GM12878 (cell line): ENCODE results near the gene ADPRM. TPM values are rescaled to one million over a fixed set of nuclear protein-coding genes. Genes with fewer than 3 reads are reported as not detected.

ENCODE experiments used
- ATAC-seq: fragments of 200-7000 bp; cut with Tn5 transposase; 3 replicates; pipeline ENCODE4 v1.9.1; 2020; ENCODE audit warnings: mild to moderate bottlenecking, moderate library complexity
- BruUV-seq: library from RNA; stranded (reverse); fragments of 400-500 nt; replicated peaks from 2 replicates; lab custom pipeline; 2021; lab: Mats Ljungman, UMichigan
- CTCF ChIA-PET: fragments of 300-600 bp; sonication (Branson Sonifier 250); formaldehyde crosslinking; extraction: SDS; loops from one replicate; lab custom pipeline; 2021; ENCODE audit warnings: inconsistent platforms; lab: Yijun Ruan, JAX
- POLR2A ChIA-PET: fragments of 350-600 bp; formaldehyde crosslinking; extraction: SDS; loops from one replicate; lab custom pipeline; 2021; ENCODE audit warnings: inconsistent platforms; lab: Charles Lee
- RAD21 ChIA-PET: fragments of 300-600 bp; sonication (Branson Sonifier 250); formaldehyde crosslinking; loops from one replicate; lab custom pipeline; 2023; ENCODE audit warnings: antibody characterized with exemption; ENCODE audit not compliant: unreplicated experiment; lab: Charles Lee
- SMC1A ChIA-PET: fragments of 300-600 bp; sonication (Branson Sonifier 250); formaldehyde crosslinking; loops from one replicate; lab custom pipeline; 2023; ENCODE audit not compliant: unreplicated experiment, uncharacterized antibody; lab: Charles Lee
- DNase-seq: peaks from one replicate; pipeline ENCODE4 v3.0.0-alpha.2; 2011; ENCODE audit warnings: low read depth, low spot score
- FAIRE-seq: peaks from 3 replicates; lab custom pipeline; 2011; peaks lifted over from hg19 to GRCh38; lab: Jason Lieb, UNC
- H2AFZ ChIP-seq: 2 replicates; pipeline ENCODE4 v1.6.0; 2011; ENCODE audit warnings: low read depth, low read length, control low read depth; ENCODE audit not compliant: control insufficient read depth
- H3K27ac ChIP-seq: 2 replicates; pipeline ENCODE4 v1.5.1; 2011; ENCODE audit warnings: control low read depth; ENCODE audit not compliant: control insufficient read depth, insufficient read depth
- H3K27me3 ChIP-seq, 2 experiments: replicated peaks in 1 of 2; 2 replicates each; pipeline versions ENCODE4 v1.6.0 to v1.6.1; 2011; ENCODE audit warnings: low read length in 1 of 2; ENCODE audit not compliant: control insufficient read depth in 2 of 2, insufficient read depth in 2 of 2
- H3K36me3 ChIP-seq, 2 experiments: 2 replicates each; pipeline ENCODE4 v1.5.1; 2011; ENCODE audit warnings: low read length in 1 of 2; ENCODE audit not compliant: control insufficient read depth in 2 of 2, insufficient read depth in 2 of 2
- H3K4me1 ChIP-seq: 2 replicates; pipeline ENCODE4 v1.6.1; 2011; ENCODE audit warnings: mild to moderate bottlenecking, low read length, moderate library complexity, mixed read lengths; ENCODE audit not compliant: control insufficient read depth, insufficient read depth
- H3K4me2 ChIP-seq: 2 replicates; pipeline ENCODE4 v1.6.0; 2011; ENCODE audit warnings: control low read depth; ENCODE audit not compliant: control insufficient read depth, insufficient read depth
- H3K4me3 ChIP-seq: fragments of 200-600 bp; sonication (generic); 2 replicates; pipeline ENCODE4 v1.5.1; 2016
- H3K79me2 ChIP-seq: 2 replicates; pipeline ENCODE4 v1.6.0; 2011; ENCODE audit warnings: low read length; ENCODE audit not compliant: control insufficient read depth, insufficient read depth
- H3K9ac ChIP-seq: 2 replicates; pipeline ENCODE4 v1.8.0; 2011; ENCODE audit warnings: low read length, control low read depth, mixed read lengths; ENCODE audit not compliant: control insufficient read depth, insufficient read depth
- H3K9me3 ChIP-seq: replicated peaks from 3 replicates; pipeline ENCODE4 v1.5.1; 2011; ENCODE audit warnings: mild to moderate bottlenecking, low read length; ENCODE audit not compliant: control insufficient read depth, insufficient read depth
- H4K20me1 ChIP-seq: 2 replicates; pipeline ENCODE4 v1.6.0; 2011; ENCODE audit not compliant: control insufficient read depth, insufficient read depth
- BMI1 ChIP-seq: fragments of 450-650 bp; IDR thresholded peaks from 2 replicates; pipeline ENCODE4 v1.6.1; 2016; ENCODE audit warnings: mild to moderate bottlenecking, moderate library complexity, borderline replicate concordance
- CEBPZ ChIP-seq: fragments of 150-350 bp; IDR thresholded peaks from 2 replicates; pipeline ENCODE4 v1.6.1; 2016; ENCODE audit warnings: low read depth, low read length
- CREB1 ChIP-seq: IDR thresholded peaks from 2 replicates; pipeline ENCODE4 v1.6.1; 2012; ENCODE audit warnings: low read depth, mild to moderate bottlenecking, inconsistent platforms
- EED ChIP-seq: sonication (generic); IDR thresholded peaks from 2 replicates; pipeline ENCODE4 v1.6.1; 2016; ENCODE audit warnings: antibody characterized with exemption, low read depth
- HSF1 ChIP-seq: fragments of 150-350 bp; IDR thresholded peaks from 2 replicates; pipeline ENCODE4 v1.6.1; 2014; ENCODE audit warnings: mild to moderate bottlenecking, low read depth, low read length
- MYB ChIP-seq: fragments of 150-350 bp; IDR thresholded peaks from 2 replicates; pipeline ENCODE4 v1.6.1; 2014; ENCODE audit warnings: mild to moderate bottlenecking, low read depth, low read length, borderline replicate concordance
- SMARCA5 ChIP-seq: fragments of 450-650 bp; IDR thresholded peaks from 2 replicates; pipeline ENCODE4 v1.6.1; 2017; ENCODE audit warnings: mild to moderate bottlenecking
- SREBF2 ChIP-seq: IDR thresholded peaks from 2 replicates; pipeline ENCODE4 v1.6.1; 2012; ENCODE audit warnings: mild to moderate bottlenecking, low read length
- ZNF217 ChIP-seq: fragments of 450-650 bp; IDR thresholded peaks from 2 replicates; pipeline ENCODE4 v1.6.1; 2017; ENCODE audit warnings: antibody characterized with exemption, mild to moderate bottlenecking
- ZZZ3 ChIP-seq: IDR thresholded peaks from 2 replicates; pipeline ENCODE4 v1.6.1; 2011; ENCODE audit warnings: low read depth; ENCODE audit not compliant: control insufficient read depth, insufficient read length
- WGBS: methylation state at CpG from one replicate; pipeline ENCODE4 v1.1.6; 2016; ENCODE audit warnings: low lambda C conversion rate; ENCODE audit not compliant: insufficient replicate concordance, insufficient coverage; ENCODE audit errors: missing lambda C conversion rate; 5-methylcytosine and 5-hydroxymethylcytosine counted together
- in situ Hi-C: fragments of 300-500 bp; cut with MboI; formaldehyde crosslinking; loops from 9 replicates; pipeline ENCODE4 v1.14.3; 2018; ENCODE audit warnings: mixed read lengths
- intact Hi-C: fragments of 100-400 bp; cut with micrococcal nuclease; formaldehyde crosslinking; loops from one replicate; pipeline ENCODE4 v1.14.2; 2022; ENCODE audit not compliant: unreplicated experiment
- polyA plus RNA-seq, 11 experiments: library from polyadenylated mRNA; depleted of rRNA in 4 of 11; unstranded in 6 of 11; stranded (reverse) in 5 of 11; fragments of >200 nt; fragmentation: Nextera tagmentation in 4 of 11; fragmentation: Illumina TruSeq in 1 of 11; extraction: Ambion mirVana in 4 of 11; extraction: Trizol in 1 of 11; gene quantifications; 1 replicate in 1 of 11; 2 replicates in 10 of 11; pipeline versions ENCODE4 v1.2.1 to v1.2.3, GENCODE V29; 2011 to 2016; ENCODE audit warnings: inconsistent platforms in 2 of 11, missing spikeins in 2 of 11, low read depth in 1 of 11
- total RNA-seq, 4 experiments: library from RNA; depleted of rRNA in 3 of 4; stranded (reverse); fragments of >200 nt in 3 of 4; fragmentation: Illumina TruSeq in 1 of 4; extraction: Trizol in 1 of 4; gene quantifications; 2 replicates each; pipeline versions ENCODE4 v1.2.1 to v1.2.3, GENCODE V29; 2013 to 2021
- TF ChIP-seq, protein P1 (sequence below): IDR thresholded peaks from 2 replicates; pipeline ENCODE4 v1.6.1; 2011; ENCODE audit warnings: low read depth, mild to moderate bottlenecking, low read length, moderate library complexity, borderline replicate concordance; ENCODE audit errors: extremely low read depth

ADPRM gene
- total and polyA plus RNA-seq, 10 of the 15 experiments (the other 5 are each of a cell fraction or from before 2014, with no cell fraction given) = 7.1 to 18.4 (median 8.8) TPM

DNA sequence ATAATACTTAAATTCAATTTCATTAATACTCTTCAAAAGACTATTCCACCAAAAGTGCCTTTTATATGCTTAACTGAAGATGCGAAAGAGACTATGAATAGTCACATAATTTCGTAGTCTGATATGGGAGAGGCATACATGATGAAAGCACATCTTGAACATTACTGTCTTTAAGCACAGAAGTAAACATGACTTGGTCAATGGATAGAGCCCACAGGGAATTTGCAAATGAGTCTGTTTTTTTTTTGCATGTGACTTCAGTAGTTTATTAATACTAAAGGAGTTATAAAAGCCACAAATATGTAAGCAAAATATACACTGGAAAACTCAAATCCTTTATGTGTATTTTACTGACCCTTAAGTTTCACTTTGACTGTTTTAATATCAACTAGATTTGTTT, 15.9 kb downstream of the ADPRM start:
- Histone ChIP-seq H3K9me3 (no peaks in the 10 kb centered on the region), H3K4me1 (no peaks in the 10 kb centered on the region), H4K20me1 (no peaks in the 10 kb centered on the region), H2AFZ (no peak overlapping the region), H3K27me3 (no peaks in the 10 kb centered on the region), H3K36me3 (peaks cover 5 to 11% of the 10 kb centered on the region in 2 experiments), H3K27ac (no peak overlapping the region), H3K4me3 (no peak overlapping the region), H3K79me2 (no peaks in the 10 kb centered on the region), H3K4me2 (no peak overlapping the region), H3K9ac (no peak overlapping the region)
- no TSS peak for BruUV-seq
- WGBS = 81% methylated on average over 2 of the region's 2 CpGs
- ATAC-seq (no peak), FAIRE-seq (no peak), DNase-seq (no peak)
- intact Hi-C loops = no loop called here
- TF ChIP-seq, protein P1, sequence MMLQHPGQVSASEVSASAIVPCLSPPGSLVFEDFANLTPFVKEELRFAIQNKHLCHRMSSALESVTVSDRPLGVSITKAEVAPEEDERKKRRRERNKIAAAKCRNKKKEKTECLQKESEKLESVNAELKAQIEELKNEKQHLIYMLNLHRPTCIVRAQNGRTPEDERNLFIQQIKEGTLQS = no peak
- no peak for TF ChIP-seq ZZZ3
- SMC1A ChIA-PET = no interaction called here
- RAD21 ChIA-PET = no interaction called here
- POLR2A ChIA-PET = no interaction called here
- in situ Hi-C loops = no loop called here
- CTCF ChIA-PET = no interaction called here

DNA sequence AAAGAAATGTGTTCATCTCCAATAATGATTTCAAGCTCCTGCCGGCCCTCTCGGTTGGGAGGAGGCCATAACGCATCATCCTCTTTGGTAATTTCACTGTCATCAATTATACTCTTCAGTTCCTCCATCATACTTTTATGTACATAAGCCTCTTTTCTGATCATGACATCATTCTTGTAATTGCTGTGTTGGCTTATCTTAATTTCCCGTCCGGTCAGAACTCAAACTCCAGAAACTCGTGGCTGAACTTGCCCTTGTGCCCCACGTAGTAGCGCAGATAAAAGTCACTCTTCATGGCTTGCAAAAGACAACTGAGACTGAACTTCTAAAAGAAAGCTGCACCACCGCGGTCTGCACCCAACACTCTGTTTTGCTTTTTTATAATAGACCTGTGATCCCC, 18.8 kb downstream of the ADPRM start:
- CTCF ChIA-PET = no interaction called here
- DNase-seq = no peak
- Histone ChIP-seq H3K9me3 (no peaks in the 10 kb centered on the region), H3K27me3 (no peaks in the 10 kb centered on the region), H3K4me3 (no peak overlapping the region), H3K4me2 (no peak overlapping the region), H3K36me3 (peaks cover 3 to 6% of the 10 kb centered on the region in 2 experiments; a peak in 3 of 4 replicates), H2AFZ (no peak overlapping the region), H3K27ac (no peak overlapping the region), H3K9ac (no peak overlapping the region), H3K4me1 (no peaks in the 10 kb centered on the region), H3K79me2 (no peaks in the 10 kb centered on the region), H4K20me1 (no peaks in the 10 kb centered on the region)
- intact Hi-C loops (loop anchor here (5.0 kb wide), 1 partner anchor 1256 kb away; no protein-coding TSS in a partner anchor), in situ Hi-C loops (no loop called here)
- RAD21 ChIA-PET = no interaction called here
- no peak for ATAC-seq
- 94% methylated on average over 10 of the region's 10 CpGs for WGBS
- no peak for FAIRE-seq
- POLR2A ChIA-PET = no interaction called here
- BruUV-seq = no TSS peak
- SMC1A ChIA-PET = no interaction called here
- TF ChIP-seq MYB (no peak), SMARCA5 (no peak), CEBPZ (no peak), CREB1 (no peak), HSF1 (no peak), ZNF217 (no peak), EED (no peak), SREBF2 (no peak), BMI1 (no peak)
